Non-pigmented ciliary epithelial cell (primary cell): ENCODE results near the gene LEMD2.

Experiments
- DNase-seq: peaks from one replicate; pipeline ENCODE4 v3.0.0-alpha.2; 2010; ENCODE audit warnings: low read depth

Gene LEMD2

DNA sequence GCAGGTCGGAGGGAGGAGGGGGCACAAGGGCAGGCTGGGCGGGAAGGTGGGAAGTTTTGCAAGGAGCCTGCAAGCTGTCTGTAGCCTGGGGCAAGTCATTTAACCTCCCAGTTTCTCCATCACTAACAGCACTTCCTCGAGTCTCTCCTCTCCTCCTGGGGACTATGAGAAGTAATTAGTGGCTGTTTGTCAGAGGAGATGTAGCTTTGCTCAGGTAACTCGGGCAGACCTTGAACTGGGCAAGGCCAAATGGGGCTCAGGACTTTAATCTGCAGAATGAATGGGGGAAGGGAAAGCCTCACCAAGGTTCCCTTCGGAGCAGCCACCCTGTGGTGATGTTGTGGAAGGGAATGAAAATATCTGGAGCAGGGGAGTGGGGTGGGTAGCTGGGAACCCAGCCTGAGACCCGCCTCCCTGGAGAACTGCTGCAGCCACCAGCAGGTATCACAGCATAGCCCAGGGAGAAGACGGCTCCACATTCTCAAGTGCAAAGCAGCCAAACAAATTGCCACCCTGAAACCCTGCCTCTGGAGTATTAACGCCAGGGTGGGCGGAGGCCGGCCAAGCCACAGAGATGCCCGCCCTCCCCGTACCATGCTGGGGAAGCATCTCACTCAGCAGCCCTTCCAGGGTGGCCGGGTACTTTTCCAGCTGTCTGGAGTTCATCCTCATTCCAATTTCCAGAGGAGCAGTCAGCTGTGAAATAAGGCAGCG lies 6.1 kb upstream of the LEMD2 start:
- no peak for DNase-seq

- no peak for DNase-seq
These were observed 4.1 kb upstream of the LEMD2 start for GRCh38 chr6:33792981-33793380.

- no peak for DNase-seq
These were observed 2.7 kb upstream of the LEMD2 start for GRCh38 chr6:33791620-33792019.

GRCh38 chr6:33790910-33791309 lies 2.0 kb upstream of the LEMD2 start:
- no peak for DNase-seq

GRCh38 chr6:33790379-33790778 lies 1.4 kb upstream of the LEMD2 start:
- no peak for DNase-seq

- DNase-seq, result no peak
These were observed 593 bp upstream of the LEMD2 start for GRCh38 chr6:33789550-33789895.

DNA sequence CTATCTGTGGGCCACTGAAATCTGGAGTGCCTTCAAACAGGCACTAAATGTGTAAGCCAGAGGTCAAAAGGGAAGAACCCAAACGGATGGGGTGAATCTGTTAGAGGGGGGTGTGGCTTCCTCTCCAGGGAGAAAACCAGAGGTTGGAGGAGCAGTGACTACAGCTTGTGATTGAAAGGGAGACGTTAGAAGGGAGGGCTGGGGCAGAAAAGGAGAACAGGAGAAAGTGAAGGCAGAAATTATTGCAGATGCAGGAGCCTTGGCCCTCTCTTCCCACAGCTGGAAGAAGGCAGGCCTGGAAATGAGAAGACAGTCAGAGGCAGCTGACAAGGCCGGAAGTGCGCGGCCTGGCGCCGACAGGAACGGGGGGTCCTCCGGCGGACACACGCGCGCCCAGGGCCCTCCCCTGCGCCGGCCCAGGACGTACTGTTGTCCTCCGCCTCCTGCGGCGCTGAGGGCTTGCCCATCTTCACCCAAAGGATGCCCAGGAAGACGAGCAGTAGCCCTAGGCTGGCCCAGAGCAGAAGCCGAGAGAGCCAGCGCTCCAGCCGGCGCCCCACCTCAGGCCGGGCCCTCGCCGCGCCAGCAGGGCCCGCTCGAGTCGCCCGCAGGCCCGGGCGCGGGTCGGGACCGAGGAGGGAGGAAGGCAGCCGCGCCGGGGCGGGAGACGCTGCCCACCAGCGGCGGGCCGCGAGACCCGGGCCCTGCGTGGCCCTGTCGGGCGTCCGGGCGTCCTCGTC lies 806 bp downstream of the LEMD2 start:
- no peak for DNase-seq

DNA sequence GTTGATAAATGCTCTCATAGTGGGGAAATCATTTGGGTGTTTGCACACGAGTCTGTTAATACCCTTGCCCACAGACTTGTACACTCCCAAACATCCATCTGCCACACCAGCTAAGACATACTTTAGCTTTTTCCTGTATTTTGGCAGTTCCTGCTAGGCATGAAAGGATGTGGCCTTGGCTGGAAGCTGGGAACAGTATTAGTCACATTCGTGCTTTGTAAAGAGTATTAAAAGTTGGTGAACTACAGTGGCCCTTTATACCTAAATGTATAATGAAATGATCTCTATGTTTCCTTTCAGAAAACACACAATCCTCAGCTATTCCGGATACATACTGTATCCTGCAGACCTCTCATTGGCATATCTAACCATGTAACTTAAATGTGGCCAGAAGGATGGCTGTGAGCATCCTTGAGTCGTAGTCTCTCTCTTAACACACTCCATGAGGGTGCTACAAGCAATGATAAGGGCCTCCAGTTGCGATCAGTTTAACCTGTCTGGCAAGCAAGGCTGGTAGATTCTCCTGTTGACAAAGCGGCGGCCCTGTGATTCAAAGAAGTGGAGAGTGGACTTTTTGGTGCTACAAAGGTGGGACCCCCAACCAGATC lies 1.5 kb downstream of the LEMD2 start:
- no peak for DNase-seq

DNA sequence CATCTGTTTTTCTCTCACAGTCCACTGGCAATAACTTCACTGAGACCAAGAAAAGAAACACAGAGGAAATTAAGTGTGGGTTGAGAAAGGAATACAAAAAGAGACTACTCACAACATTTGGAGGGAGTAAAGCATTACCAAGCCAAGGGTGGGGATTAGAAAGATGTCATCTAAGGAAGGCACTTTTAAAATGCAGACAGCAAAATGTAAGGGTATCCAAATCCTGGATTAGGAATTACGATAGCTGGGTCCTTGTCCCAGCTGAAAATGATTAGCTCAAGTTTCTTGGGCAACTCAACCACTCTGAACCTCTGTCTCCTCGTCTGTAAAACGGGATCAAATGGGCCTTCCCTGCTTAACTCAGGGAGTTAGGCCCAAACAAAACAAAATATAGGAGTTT lies 2.2 kb downstream of the LEMD2 start:
- DNase-seq, result no peak

- DNase-seq, result no peak
These were observed 3.2 kb downstream of the LEMD2 start for GRCh38 chr6:33785778-33786177.

DNA sequence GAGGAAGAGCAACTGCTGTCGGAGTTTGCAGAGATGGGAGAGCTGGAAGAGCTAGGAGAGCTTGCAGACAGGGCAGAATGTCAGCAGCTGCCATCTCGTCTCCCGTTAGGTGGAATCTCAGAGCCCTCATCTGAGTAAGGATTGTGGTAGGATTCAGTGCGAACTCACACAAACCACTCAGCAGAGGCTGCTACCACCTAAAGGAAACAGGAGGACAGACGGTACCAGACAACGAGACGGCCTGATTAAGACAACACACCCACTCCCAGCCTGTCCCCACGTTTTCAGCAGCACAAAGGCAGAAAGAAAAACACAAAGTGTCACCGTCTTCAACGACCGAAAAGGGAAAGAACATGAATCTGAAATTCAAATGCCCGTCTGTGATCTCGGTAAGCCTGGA lies 4.1 kb downstream of the LEMD2 start:
- DNase-seq, result no peak

GRCh38 chr6:33783781-33784520 lies 5.0 kb downstream of the LEMD2 start:
- no peak for DNase-seq

DNA sequence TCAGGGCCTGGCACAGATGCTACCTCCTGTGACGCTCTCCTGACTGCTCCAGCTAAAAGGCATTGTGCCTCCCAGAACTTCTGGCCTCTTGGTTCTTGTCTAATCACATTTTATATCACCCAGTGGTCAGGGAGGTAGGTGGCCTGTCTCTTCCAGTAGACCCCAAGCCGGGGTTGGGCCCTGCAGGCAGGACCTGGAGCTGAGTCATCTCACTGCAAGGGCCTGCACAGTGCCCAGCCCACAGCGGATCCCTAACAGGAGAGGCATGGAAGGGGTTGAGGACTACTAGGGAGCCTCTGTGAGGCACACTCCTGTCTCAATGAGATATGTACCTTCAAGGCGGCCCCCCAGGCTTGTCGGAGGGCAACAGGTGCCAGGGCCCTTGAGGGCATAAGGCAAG lies 6.4 kb downstream of the LEMD2 start:
- DNase-seq, result no peak

GRCh38 chr6:33781131-33781975 lies 7.6 kb downstream of the LEMD2 start:
- DNase-seq, result no peak

DNA sequence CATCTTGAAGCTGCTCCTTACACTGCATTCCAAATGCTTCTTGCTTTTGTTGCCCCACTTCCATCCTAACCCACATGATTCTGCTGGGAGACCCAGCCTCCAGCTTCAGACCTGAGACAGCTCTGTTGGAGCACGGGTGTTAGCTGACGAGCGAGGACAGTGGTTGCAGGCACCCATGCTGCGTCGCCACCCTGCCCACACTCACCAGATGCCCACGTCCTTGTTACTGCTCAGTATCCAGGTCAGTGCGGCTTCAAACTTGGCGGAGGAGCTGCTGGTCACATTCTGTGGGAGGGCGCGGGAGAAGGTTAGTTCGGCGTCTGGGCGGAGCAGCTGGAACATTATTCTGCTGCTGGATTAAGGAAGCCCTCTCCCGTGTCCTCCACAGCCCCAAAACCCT lies 9.0 kb downstream of the LEMD2 start:
- DNase-seq, result no peak

GRCh38 chr6:33779290-33779689 lies 9.6 kb downstream of the LEMD2 start:
- no peak for DNase-seq

DNA sequence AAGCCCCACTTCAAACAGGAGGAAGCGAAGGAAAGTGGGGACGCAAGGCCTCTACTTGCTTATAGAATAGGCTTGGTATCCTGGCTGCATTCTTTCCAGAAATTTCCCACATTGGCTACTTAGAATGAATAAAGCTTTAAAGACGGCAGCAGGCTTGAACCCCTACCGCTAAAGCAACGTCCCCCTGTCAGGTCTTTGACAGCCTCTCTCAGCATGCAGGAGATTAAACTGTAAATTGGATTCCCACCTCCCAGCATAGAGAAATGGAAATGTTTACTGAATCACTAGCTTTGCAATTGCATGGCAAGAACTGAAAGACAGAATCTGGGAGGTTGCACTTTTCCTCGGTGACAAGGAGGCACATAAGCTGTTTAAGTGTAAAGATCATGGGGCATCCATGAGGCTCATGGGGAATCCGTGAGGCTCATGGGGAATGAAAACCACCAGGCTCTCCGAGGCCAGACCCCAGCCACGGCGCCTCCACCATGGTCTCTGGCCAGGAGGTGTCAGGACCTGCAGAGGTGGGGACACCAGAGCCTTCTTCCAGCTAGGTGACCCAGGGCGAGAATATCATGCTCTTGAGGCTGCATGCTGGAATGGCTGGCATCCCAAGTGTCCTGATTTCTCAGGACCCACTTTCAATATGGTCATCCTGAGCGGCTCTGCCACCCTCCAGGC lies 10.3 kb downstream of the LEMD2 start:
- DNase-seq, result no peak

DNA sequence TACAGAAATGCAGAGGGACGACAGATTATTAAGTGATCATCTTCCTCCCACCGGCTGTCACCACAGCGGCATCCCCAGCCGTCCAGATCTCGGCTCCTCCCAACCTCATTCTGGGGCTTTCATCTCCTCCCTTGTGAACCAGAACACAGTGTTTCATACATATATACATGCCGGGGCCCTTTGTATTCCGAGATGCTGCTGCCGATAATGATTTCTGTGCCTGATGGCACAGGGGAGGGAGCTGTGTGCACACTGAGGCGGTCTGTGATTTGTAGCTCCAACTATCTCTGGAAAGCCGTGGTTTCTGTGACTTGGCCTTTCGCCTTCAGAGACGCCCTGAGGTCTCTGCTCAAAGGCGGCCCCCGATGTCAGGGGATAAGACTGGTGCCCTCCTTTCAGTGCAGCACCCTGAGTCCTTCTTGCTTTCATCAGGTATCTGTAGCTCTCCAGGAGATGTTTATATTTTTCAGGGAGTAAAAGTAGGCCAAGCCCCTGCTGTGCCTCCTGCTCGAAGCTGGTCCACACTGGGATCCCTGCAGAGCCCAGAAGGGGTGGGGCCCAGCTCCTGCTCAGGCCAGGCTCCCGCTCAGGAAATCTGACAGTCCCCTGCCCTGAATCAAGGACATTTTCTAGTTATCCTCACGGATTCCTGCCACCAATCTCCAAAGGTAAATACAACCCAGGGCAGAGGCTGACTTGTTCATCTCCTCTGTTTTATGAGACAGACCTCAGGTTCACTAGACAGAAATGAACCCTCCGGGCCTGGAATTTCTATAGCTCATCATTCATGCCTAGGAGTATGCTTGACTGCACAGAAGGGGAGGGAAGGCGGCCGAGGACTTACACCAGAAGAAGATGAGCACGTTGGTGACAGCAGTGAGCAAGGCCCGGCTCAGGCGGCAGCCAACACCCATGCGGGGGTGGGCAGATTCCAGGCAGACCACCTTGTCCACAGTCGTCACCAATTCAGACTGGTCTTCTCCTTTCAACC lies 11.2 kb downstream of the LEMD2 start:
- DNase-seq, result no peak

DNA sequence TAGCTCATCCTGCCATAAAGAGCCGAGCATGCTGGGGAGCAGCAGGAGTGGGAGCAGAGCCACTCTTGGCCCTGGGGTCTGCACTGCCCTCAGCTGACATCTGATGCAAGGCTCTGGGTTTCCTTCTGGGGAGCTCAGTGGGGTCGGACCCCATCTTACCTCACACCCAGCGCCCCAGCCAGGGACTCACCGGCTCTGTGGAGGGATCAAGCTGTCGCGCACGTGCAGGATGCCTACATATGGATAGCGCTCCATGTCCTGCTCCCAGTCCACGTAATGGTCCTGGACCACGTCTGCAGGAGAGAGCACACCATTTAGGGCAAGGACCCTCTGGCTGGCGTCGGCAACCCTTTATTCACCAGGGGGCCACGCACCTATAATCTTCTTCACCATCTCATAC lies 12.2 kb downstream of the LEMD2 start:
- DNase-seq, result no peak

GRCh38 chr6:33776186-33776585 lies 12.7 kb downstream of the LEMD2 start:
- DNase-seq, result no peak
